GM12875 (cell line): Measurements from ENCODE around the gene MUC21.

Experiments used
- H3K4me3 ChIP-seq: one replicate; pipeline ENCODE4 v1.5.1; 2011; ENCODE audit warnings: low read depth, low read length, control low read depth
- TF ChIP-seq, protein P1 (sequence below): IDR thresholded peaks from 2 replicates; pipeline ENCODE4 v1.5.1; 2011; ENCODE audit warnings: low read depth, mild to moderate bottlenecking, control low read depth, inconsistent platforms, low read length, moderate library complexity, borderline replicate concordance; ENCODE audit not compliant: insufficient read depth

Gene MUC21

DNA sequence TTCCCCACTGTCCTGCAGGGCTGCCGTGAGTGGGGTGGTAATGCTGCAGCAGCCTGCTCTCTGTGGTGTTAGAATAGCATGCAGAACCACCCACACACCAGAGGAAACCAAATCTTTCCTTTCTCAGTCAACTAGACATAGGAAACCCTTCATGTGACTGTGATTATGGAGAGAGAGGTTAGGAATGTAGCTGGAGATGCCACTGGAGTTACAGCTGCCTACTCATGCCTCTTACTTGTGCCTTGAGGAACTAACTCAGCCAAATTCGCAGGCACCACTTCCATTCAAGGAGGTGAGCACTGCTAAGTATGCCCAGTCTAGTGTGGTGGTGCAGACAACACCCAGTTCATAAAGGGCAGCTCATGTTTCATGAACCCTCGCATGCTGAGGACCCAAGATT lies 54.2 kb downstream of the MUC21 start:
- H3K4me3 ChIP-seq, result no peak overlapping the region
- TF ChIP-seq, protein P1, sequence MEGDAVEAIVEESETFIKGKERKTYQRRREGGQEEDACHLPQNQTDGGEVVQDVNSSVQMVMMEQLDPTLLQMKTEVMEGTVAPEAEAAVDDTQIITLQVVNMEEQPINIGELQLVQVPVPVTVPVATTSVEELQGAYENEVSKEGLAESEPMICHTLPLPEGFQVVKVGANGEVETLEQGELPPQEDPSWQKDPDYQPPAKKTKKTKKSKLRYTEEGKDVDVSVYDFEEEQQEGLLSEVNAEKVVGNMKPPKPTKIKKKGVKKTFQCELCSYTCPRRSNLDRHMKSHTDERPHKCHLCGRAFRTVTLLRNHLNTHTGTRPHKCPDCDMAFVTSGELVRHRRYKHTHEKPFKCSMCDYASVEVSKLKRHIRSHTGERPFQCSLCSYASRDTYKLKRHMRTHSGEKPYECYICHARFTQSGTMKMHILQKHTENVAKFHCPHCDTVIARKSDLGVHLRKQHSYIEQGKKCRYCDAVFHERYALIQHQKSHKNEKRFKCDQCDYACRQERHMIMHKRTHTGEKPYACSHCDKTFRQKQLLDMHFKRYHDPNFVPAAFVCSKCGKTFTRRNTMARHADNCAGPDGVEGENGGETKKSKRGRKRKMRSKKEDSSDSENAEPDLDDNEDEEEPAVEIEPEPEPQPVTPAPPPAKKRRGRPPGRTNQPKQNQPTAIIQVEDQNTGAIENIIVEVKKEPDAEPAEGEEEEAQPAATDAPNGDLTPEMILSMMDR, result no peak

DNA sequence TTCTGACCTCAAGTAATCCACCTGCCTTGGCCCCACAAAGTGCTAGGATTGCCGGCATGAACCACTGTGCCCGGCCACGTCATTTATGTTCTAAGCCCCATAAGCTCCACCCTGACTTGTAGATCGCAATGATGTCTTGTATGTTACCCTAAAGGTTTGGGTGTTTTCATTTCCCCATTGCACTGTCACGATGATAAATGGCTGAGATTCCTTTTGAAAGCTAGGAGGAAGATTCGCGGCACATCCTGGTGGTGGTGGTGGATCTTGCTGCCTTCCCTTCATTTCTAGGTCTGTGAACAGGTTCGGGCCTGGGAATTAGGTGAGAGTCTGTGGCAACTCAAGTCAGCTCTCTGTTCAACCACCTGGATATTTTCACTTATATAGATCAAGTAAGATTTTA lies 55.0 kb downstream of the MUC21 start:
- H3K4me3 ChIP-seq, result no peak overlapping the region
- TF ChIP-seq, protein P1, result no peak
